HEK293T (cell line): ENCODE measurements around the gene MRPL17.

ENCODE experiments used
- BHLHE40 ChIP-seq: fragments of 450-650 bp; IDR thresholded peaks from 2 replicates; pipeline ENCODE4 v1.6.1; 2016; ENCODE audit warnings: mild to moderate bottlenecking, moderate library complexity, borderline replicate concordance
- ELF4 ChIP-seq: fragments of 450-650 bp; IDR thresholded peaks from 2 replicates; pipeline ENCODE4 v1.6.1; 2017; ENCODE audit warnings: antibody characterized with exemption
- LEF1 ChIP-seq: fragments of 450-650 bp; IDR thresholded peaks from 2 replicates; pipeline ENCODE4 v1.6.1; 2017; ENCODE audit warnings: mild to moderate bottlenecking, borderline replicate concordance
- TARDBP ChIP-seq: fragments of 450-650 bp; IDR thresholded peaks from 2 replicates; pipeline ENCODE4 v1.6.1; 2016
- ZNF384 ChIP-seq: fragments of 450-650 bp; IDR thresholded peaks from 2 replicates; pipeline ENCODE4 v1.6.1; 2016
- TF ChIP-seq, protein P1 (sequence below): fragments of 450-650 bp; IDR thresholded peaks from 2 replicates; pipeline ENCODE4 v1.6.1; 2016

DNA sequence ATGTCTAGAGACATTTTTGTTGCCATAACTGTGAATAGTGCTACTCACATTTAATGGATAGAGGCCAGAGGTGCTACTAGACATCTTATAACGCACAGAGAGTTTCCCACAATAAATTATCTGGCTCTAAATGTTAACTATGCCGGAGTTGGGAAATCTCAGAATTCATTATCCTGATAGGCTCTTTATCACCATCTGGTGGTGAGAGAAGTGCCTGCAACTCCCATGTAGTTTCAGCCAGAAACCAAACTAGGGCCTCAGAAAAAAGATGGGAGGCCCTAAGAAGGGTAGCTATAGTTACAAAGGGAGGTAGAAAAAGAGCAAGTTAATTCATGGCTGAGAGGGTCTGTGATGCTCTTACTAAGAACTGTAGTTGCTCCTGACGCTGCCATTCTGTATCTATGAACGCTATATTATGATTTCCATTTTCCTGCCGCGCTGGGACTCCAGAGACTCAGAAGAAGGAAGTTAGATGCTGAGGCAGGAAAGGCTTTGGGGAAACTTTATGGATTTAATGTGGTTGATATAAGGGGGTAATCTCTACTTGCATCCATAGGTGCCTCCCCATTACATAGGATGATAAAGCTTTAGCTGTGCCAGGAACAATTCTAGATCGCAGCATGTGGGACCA lies 22.9 kb upstream of the MRPL17 start:
- no peak for TF ChIP-seq BHLHE40
- no peak for TF ChIP-seq ZNF384
- no peak for TF ChIP-seq ELF4
- no peak for TF ChIP-seq LEF1
- TF ChIP-seq, protein P1, sequence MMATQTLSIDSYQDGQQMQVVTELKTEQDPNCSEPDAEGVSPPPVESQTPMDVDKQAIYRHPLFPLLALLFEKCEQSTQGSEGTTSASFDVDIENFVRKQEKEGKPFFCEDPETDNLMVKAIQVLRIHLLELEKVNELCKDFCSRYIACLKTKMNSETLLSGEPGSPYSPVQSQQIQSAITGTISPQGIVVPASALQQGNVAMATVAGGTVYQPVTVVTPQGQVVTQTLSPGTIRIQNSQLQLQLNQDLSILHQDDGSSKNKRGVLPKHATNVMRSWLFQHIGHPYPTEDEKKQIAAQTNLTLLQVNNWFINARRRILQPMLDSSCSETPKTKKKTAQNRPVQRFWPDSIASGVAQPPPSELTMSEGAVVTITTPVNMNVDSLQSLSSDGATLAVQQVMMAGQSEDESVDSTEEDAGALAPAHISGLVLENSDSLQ, result no peak
- no peak for TF ChIP-seq TARDBP
